HG02642 (cell line): ENCODE data around the gene LAMC3.

Source experiments
- ATAC-seq: cut with Tn5 transposase; IDR thresholded peaks from one replicate; pipeline ENCODE4 v1.9.1; 2021; ENCODE audit warnings: mild to moderate bottlenecking; ENCODE audit not compliant: unreplicated experiment, poor library complexity

LAMC3 gene

GRCh38 chr9:131008909-131009618 lies at the start of gene LAMC3:
Gene LAMC3 (plus strand): TSS chr9:131009174. CDS start chr9:131009215, 41 bp downstream.
- ATAC-seq: no peak

GRCh38 chr9:130959809-130960334 lies 49.1 kb upstream of the LAMC3 start:
- no peak for ATAC-seq

- no peak for ATAC-seq
Observed at GRCh38 chr9:130960522-130961378, 48.2 kb upstream of the LAMC3 start.

GRCh38 chr9:130961511-130962300 lies 47.3 kb upstream of the LAMC3 start:
- no peak for ATAC-seq

- no peak for ATAC-seq
Observed at GRCh38 chr9:130962418-130963316, 46.3 kb upstream of the LAMC3 start.

GRCh38 chr9:130963337-130963908 lies 45.6 kb upstream of the LAMC3 start:
- no peak for ATAC-seq

- no peak for ATAC-seq
Observed at GRCh38 chr9:130963916-130964315, 45.1 kb upstream of the LAMC3 start.

GRCh38 chr9:130965680-130966079 lies 43.3 kb upstream of the LAMC3 start:
- ATAC-seq: no peak

GRCh38 chr9:130970052-130970451 lies 38.9 kb upstream of the LAMC3 start:
- no peak for ATAC-seq

GRCh38 chr9:130970855-130971254 lies 38.1 kb upstream of the LAMC3 start:
- no peak for ATAC-seq

GRCh38 chr9:130971294-130971849 lies 37.6 kb upstream of the LAMC3 start:
- no peak for ATAC-seq

GRCh38 chr9:130972277-130972956 lies 36.6 kb upstream of the LAMC3 start:
- ATAC-seq: no peak

GRCh38 chr9:130972957-130973685 lies 35.9 kb upstream of the LAMC3 start:
- no peak for ATAC-seq

GRCh38 chr9:130973686-130974281 lies 35.2 kb upstream of the LAMC3 start:
- no peak for ATAC-seq

- no peak for ATAC-seq
Observed at GRCh38 chr9:130974697-130975096, 34.3 kb upstream of the LAMC3 start.

GRCh38 chr9:130975156-130975555 lies 33.8 kb upstream of the LAMC3 start:
- ATAC-seq: no peak
